COLO668 (cell line): Measurements from ENCODE around the gene LDLRAD4.

Experiments
- DNase-seq: peaks from one replicate; lab custom pipeline; 2025; ENCODE audit not compliant: unreplicated experiment; lab: John Stamatoyannopoulos, UW

Gene LDLRAD4

DNA sequence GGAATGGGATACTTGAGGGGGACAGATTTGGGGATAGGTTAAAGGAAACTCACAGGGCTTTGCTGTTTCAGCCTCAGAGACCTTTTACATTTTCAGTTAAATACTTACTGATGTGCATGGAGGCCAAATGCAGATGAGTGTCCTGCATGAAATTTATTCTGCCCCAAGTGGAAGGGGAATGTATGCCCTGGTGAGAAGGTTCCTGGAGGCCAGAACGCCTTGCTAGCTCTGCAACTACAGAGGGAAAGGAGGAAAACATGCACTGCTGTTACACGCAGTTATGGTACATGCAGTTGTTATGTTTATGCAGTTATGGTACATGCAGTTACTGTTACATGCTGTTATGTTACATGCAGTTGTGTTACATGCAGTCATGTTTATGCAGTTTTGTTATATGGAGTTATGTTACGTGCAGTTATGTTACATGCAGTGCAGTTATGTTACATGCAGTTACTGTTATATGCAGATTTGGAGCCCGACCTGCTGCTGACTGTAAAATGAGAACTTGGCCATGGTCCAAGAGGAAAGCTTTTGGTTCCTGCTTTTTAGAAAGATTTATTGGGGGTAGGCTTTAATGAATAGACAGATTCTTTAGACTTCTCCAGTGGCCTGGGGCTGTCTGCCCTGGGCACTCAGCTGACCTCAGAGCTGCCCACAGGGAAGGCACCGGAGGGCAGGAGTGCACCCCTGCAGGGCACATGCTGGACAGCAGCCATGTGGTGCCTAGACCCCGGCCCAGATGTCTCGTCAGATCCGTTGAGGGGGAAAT, 84.1 kb downstream of the LDLRAD4 start:
- DNase-seq, result peak; percentile 19

DNA sequence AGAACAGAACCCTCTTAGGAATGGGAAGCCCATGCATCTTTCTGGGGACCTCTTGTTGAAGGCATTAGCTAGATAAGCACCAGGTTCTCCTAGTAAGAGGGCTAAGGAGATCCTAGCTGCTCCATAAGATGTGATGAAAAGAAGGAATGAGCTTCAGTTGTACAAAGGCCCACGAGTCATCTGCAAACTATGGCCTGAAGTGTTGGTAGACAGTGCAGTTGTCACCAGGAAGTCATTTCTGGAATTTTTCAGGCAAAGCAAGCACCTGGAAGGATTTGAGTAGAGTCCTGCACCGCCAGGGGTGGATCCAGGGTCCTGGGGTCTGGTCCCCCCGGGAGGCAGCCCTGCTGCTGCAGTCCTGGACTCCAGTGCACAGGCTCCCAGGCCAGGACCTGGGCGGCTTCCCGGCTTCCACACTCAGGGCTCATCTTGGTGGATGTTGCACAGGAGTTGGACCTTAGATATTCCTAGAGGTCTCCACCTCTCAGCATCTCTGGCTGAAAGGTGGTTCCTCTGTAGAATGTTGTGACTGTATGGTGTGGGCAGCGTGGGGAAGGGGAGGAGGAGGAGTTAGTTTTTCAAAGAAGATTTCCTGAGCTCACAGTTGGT, 85.3 kb downstream of the LDLRAD4 start:
- no peak for DNase-seq

DNA sequence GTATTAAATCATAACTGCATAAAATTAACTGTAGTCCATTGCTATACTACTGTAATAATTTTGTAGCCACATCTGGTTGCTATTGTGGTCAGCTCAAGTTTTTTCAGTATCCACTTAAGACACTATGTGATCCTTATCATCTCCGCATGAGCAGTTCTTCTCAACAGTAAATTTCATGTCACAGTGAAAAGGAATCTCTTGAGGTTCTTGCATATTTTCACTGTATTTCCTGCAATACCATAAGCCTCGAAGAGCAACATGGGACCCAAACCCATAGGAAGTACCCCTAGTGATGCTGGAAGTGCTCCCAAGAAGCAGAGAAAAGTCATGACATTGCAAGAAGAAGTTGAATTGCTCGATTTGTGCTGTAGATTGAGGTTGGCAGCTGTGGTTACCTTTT, 86.7 kb downstream of the LDLRAD4 start:
- no peak for DNase-seq

DNA sequence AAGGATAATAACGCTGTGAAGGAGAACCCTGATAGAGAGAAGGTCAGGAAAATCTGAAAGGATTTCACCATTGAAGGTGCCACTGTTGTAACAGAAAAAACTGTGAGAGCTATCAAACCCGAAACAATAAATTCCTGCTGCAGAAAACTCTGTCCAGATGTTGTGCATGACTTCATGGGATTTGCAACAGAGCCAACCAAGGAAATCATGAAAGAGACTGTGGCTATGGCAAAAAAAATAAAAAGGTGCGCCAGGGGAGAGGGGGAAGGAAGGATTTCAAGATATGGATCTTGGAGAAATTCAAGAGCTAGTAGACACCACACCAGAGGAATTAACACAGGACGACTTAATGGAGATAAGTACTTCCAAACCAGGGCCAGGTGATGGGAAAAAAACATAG, 88.0 kb downstream of the LDLRAD4 start:
- DNase-seq, result no peak

DNA sequence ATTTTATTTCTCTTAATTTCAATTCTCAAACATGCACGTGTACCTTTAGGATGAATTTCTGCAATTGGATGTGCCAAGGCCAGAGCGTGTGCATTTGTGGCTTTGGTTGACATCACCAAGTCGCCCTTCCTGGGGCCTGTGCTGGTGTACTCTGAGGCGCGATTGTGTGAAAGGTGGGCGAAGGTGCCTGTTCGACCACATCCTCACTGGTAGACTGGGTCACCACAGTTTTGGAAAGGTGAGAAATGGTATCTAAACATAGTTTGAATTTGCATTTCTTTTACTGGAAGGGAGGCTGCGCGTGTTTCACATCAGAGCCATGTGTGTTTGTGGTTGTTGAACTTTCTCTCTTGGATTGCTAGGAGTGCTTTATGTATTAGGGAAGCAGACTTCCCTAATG, 89.8 kb downstream of the LDLRAD4 start:
- no peak for DNase-seq

DNA sequence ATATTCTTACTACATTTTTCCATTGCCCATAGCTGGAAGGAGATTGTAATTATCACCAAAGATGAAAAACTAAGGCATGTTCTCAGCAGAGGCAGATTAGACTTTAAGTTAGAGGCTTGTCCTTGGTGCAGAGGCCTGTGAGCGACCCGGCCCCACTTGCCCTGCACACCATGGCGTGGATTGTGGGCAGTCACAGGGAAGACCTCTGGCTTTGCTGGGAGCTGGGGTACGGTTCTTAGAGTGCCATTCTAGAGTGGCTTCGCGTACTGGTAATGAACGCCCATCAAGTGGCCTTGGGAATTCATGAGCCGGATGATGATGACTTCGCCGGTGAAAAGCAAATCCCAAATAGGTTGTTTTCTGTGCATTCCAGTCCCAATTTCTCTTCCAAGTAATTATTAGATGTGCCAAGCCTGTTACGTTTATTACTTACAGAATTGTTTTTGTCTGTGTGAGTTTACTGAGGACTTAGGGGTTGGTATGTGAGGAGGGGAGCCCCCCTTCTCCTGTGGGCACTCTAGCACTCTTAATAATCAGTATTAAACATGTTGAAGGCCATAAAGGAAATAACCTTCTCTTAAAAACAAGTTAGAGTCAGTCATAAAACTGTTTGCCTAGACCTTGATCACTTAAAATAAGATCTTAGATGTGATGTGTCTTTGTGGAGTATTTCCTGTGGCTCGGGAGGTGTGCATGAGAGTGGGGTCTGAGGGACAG, 90.6 kb downstream of the LDLRAD4 start:
- no peak for DNase-seq

DNA sequence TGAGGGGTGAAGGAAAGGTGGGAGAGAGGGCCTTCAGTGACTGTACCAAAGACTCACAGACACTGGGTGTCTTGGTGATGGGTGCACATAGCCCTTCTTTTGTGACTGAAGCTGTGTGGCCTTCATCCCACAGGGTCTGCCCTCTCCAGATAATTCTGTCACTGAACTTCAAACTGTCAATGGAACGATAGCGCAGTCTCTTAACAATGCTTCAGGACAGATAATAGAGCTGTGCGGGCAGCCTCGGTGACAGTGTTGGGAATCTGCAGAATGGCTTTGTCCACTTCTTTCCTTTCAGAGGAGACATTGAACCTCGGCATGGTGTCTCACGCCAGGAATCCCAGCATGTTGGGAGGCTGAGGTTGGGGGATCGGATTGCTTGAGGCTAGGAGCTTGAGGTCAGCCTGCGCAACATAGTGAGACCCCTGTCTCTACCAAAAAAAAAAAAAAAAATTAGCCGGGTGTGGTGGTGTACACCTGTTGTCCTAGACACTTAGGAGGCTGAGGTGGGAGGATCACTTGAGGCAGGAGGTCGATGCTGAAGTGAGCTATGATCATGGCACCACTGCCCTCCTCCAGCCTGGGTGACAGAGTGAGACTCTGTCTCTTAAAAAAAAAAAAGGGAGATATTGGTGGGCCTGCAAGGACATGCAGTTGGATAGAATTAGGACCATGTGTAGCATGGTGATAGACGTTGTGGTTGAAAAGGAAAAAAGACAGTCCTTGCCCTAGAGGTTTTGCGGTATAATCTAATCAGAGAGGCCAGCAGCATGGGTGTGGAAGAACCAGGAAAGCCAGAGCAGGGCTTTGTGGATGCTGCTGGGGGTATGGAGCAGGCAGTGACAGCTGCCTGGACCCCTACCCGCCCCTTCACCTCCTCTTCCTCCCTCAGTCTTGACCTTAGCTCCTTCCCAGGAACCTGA, 91.4 kb downstream of the LDLRAD4 start:
- no peak for DNase-seq

DNA sequence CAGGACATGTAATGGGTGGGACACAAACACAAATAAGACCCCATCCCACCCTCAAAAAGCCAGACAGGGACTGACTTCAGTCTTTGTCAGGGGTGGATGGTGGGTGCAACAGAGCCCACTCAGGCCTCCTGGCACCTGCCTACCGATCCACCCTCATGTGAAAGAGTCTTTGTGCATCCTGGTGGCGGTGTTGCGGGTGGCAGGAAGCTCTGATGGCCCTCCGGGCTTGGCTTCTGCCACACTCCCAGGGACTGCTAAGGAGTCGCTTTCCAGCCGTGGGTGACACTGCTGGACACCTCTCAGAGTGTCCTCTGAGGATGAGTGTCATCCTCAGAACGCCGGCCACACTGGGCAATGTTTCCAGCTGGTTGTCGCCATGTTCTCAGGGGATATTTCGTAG, 92.6 kb downstream of the LDLRAD4 start:
- no peak for DNase-seq

DNA sequence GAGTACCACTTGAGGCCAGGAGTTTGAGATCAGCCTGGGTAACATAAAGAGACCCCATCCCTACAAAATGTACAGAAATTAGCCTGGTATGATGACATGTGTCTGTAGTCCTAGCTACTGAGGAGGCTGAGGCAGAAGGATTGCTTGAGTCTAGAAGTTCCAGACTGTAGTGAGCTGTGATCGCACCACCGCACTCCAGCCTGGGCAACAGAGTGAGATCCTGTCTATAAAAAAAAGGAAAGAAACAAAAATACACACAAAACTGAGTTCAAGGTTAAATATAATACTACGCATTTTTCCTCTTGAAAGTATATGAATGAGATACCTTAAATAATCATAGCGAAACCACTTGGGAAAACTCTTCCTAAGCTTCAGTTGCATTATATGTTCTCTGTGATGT, 94.0 kb downstream of the LDLRAD4 start:
- no peak for DNase-seq

DNA sequence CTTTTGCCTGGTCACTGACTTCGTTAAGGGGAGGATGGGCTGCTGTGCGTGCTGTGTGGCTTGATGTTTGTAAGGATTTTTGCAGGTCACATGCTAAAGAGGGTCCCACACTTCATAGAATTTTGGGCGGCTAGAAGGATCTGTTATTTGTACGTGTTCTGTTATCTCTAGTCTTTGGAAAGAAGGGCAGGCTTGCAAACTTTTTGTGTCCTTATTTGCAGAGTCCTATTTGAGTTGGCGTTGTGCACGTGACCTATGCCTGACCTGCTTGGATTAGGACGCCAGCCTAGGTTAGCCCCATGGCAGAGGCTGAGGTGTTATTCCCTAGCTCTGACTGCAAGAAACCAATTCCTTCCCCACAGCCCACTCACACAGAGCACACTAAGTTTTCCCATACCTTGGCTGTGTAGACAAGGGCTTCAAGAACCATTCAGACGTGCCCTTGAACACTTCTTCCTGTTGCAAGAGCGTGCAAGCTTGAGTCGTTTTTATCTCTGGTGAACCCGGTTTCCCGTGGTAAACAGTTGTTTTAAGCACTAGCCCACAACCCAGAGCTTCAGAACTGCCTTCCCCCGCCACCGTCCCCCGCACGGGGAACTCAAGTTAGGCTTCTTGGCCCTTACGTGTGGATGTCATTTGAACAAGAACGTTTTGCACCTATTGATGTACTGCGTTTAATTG, 94.6 kb downstream of the LDLRAD4 start:
- DNase-seq, result no peak

DNA sequence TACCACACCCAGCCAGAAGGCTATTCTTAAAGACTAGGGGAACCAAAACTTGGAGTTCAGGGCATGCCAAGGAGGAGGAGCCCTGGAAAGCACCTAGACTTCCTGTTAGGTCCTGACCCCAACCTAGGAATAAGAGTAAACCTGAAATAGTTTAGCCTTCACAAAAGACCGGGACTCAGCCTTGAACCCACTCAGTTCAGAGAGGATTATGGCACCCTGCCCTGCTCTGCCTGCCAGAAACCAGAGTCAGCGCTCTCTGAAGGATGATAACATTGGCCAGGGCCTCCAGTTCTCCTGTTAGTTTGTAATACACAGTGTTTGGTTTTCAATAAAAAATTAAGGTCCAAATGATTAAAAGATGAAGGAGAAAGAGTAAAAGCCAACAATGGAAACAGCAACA, 96.4 kb downstream of the LDLRAD4 start:
- DNase-seq, result no peak

DNA sequence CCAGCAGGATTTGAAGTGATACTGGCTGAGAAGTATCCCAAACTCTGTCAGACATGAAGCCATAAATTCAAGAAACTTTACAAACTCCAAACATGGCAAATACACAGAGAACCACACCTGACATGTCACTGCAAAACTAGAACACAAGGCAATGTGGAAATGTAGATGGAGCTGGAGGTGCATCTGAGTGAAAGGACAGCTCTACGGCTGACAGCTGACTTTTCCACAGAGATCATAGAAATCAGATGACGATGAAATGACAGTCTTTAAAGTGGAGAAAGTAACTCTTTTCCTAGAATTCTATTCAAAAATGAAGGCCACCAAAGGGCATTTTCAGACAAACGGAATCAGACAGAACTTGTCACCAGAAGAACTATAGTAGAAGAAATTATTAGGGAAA, 97.5 kb downstream of the LDLRAD4 start:
- DNase-seq, result no peak

DNA sequence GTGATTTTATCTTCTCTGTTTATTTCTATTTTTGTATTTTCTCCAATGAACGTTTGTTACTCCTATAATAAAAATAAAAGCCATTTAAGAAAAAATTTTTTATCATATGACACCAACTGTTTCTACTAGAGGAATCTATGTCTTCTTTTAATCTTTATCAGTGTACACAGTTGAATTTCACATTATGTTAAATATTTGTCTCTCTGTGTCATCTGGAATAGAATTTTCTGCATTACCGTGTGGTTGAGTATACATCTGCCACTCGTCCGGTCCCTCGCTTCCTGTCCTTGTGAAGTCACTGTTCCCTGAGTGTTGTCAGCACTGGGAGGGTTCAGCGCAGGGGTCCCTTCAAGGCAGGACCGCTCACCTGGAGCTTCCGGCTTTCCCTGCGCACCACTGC, 99.2 kb downstream of the LDLRAD4 start:
- no peak for DNase-seq

DNA sequence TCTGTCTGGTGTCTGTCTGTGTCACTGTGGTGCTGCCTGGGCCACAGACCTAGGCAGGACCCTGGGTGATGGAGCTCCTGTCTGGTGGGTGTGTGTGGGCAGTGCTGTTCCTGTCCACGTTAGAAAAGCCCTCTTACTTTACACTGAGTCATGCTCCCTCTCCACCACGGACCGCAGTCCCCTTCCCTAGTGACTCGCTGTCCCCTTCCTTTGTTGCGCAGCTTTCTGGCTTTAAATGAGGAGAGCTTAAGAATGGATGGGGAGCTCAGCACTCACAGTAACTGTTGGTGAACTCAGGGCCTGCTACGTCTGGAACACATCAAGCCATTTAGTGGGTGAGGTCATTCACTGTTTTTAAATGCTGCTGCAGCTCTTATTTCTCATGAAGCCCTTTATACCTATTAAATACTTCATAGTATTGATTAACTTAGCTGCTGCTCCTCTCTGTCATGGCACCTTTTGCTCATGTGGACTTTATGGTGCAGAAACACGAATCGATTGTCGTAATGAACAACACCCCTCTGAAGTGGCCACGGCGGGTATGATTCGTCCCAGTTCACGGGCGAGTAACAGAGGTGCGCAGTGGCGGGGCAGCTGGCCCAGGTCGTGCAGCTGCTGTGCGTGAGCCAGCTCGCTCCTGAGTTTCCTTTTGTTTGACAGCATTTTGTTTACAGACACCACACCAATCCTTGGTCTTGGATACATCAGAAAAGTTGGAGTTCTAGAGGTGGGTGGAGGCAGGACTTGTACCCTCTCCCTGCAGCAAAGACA, 100.4 kb downstream of the LDLRAD4 start:
- DNase-seq, result peak; percentile 23

DNA sequence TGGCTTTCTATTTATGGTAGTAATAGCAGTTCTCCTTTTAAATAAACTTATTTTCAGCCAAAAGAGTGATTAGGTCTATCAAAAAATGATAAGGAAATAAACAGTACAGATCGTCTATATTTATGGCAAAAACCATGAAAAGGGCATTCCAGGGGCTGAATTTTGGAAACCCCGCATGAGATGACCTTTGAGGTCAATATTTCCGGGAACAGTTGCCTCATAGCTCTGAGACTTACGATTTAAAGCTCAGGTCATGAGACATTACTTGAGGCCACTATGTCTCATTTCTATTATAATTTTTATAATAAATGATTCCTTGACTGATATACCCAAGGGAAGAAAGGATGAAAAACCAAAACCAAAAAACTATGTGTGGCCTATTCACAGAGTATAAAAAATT, 101.1 kb downstream of the LDLRAD4 start:
- no peak for DNase-seq

DNA sequence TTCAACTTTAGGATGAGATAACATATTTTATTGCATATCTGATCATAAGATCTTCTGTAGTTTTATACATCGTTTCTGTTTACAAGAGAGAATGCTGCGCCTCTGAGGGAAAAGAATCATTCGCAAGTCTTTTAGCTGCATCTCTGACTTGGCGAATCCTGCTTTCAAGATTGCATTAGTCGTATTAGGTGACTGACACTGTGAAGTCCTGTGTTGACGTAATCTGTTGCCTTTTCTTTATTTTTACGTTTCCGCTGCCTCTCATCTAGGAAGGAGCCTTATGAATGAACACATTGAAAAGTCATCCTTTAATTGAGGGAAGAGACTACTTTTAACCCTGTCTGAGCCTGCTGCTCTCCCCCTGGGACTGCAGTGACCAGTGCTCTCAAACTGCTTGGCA, 101.5 kb downstream of the LDLRAD4 start:
- DNase-seq, result no peak

DNA sequence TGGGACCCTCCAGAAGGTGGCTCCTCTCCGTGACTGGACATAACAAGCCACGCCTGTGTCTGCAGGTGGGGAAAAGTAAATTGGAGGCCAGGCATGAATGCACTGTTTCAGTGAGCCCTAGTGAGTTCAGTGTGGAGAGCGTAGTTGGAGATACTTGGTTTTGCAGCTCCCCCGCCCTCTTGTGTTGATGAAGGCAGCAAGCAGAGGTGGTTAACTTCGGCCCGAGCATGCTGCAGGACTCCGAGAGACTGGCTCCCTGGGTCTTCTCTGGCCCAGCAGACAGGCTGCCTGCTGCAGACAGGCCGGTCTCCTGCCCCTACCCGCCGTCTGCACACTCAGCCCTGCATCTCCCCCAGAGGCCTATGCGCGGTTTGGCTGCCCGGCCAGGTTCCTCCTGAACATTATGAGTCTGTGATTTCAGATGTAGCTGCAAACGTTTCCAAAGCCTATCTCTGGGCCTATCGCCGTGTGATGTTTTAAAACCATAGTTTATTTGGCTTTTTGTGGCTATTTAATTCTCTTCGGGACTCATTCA, 102.4 kb downstream of the LDLRAD4 start:
- no peak for DNase-seq

DNA sequence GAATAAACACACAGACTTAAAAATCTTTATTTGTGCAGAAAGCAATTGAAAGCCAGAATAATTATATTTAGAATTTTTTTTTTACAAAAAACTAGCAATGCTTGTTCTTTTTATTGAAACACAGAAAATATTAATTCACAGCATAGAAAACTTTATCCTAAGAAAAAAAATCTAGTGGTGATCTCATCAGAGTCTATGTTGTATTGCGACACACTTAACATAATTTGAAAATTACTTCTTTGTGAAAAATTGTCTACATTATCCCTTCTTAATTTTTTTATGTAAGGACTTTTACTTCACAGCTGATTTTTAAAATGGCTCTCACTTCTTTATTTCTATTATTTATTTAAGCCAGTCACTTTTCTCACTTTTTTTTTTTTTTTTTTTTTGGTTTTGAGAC, 103.4 kb downstream of the LDLRAD4 start:
- no peak for DNase-seq

DNA sequence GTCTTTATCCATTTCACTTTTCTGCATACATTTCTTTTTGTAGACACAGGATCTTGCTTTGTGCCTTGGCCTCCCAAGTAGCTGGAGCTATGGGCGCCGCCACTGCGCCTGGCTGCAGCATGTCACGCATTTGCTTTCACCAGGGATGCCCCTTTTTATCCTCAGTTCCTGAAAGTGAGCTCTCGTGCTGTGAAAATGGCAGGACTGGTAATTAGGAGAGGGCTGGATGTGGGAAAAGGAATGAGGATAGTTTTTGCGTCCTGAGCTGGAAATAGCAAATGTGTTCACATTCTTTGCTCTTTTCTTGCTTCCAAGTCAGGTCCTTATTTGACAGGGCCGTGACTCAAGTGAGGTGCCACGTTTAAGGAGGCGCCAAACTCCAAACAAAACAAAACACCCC, 104.6 kb downstream of the LDLRAD4 start:
- no peak for DNase-seq

DNA sequence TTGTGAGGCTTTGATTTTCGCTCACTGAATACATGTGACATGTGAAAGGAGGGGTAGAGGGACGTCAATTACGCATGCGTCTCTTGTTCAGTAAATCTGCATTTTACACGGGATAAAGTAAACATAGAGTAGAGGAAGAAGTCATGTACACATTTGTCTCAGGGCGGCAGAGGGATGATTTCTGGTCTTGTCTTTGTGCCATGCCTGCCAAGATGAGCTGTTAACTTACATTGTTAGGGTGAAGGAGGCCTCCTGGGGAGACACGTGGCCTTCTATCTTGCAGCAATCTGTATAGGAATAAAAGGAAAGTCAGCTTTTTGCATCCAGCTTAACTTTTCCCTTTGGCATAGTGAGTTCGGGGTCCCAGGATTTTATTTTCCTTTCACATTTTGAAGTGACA, 106.3 kb downstream of the LDLRAD4 start:
- DNase-seq, result no peak
